Gastrocnemius medialis (tissue), 4 donors: ENCODE data around the gene SLC52A3. TPM values are rescaled to one million over a fixed set of nuclear protein-coding genes. Genes with fewer than 3 reads are reported as not detected.

Experiments
- ATAC-seq, 2 donors: fragments of 150-250 bp; one replicate each; pipeline ENCODE4 v1.9.1; 2016
- DNase-seq, 2 donors: peaks; one replicate each; pipeline ENCODE4 v3.0.0-alpha.2; 2019
- H3K27ac ChIP-seq, 4 donors: fragments of 200-600 bp; sonication (generic); 1 replicate in 1 of 4; 2 replicates in 3 of 4; pipeline ENCODE4 v1.5.1; 2016 to 2018; ENCODE audit warnings: mild to moderate bottlenecking in 2 of 4, moderate library complexity in 1 of 4
- H3K27me3 ChIP-seq, 3 donors: fragments of 200-600 bp; sonication (generic) in 2 of 3; 1 replicate in 1 of 3; 2 replicates in 2 of 3; pipeline versions ENCODE4 v1.5.1 to v1.6.0; 2016 to 2019; ENCODE audit warnings: mild to moderate bottlenecking in 1 of 3, moderate library complexity in 1 of 3
- H3K36me3 ChIP-seq, 2 donors: fragments of 200-600 bp; sonication (generic) in 1 of 2; one replicate each; pipeline ENCODE4 v1.5.1; 2017 to 2018
- H3K4me1 ChIP-seq, 2 donors: fragments of 200-600 bp; sonication (generic) in 1 of 2; one replicate each; pipeline ENCODE4 v1.5.1; 2016 to 2017; ENCODE audit warnings: mild to moderate bottlenecking in 2 of 2
- H3K4me3 ChIP-seq, 4 donors: fragments of 200-600 bp; sonication (generic) in 3 of 4; 1 replicate in 1 of 4; 2 replicates in 3 of 4; pipeline ENCODE4 v1.5.1; 2016 to 2019; ENCODE audit warnings: mild to moderate bottlenecking in 2 of 4
- H3K9me3 ChIP-seq, 3 donors: fragments of 200-600 bp; sonication (generic) in 2 of 3; 1 replicate in 1 of 3; 2 replicates in 2 of 3; pipeline ENCODE4 v1.5.1; 2016 to 2019
- CTCF ChIP-seq, 5 experiments: fragments of 450-650 bp in 3 of 5; fragments of 200-600 bp in 2 of 5; sonication (generic) in 2 of 5; IDR thresholded peaks in 4 of 5; conservative IDR thresholded peaks in 1 of 5; 1 replicate in 4 of 5; 2 replicates in 1 of 5; pipeline ENCODE4 v1.5.1; 2016 to 2019; ENCODE audit warnings: antibody characterized with exemption in 5 of 5, mild to moderate bottlenecking in 3 of 5, moderate library complexity in 3 of 5
- POLR2A ChIP-seq, 2 donors: fragments of 450-650 bp; IDR thresholded peaks; one replicate each; pipeline ENCODE4 v1.6.1; 2017; ENCODE audit warnings: antibody characterized with exemption in 2 of 2, mild to moderate bottlenecking in 2 of 2, moderate library complexity in 2 of 2
- in situ Hi-C, 4 donors: fragments of 200-750 bp; cut with MboI; loops; one replicate each; pipeline versions ENCODE4 v1.15.0 to v1.8.0; 2017; ENCODE audit warnings: low sequenced_read_pairs in 4 of 4
- intact Hi-C: fragments of 100-400 bp; cut with DNase I; formaldehyde crosslinking; loops from one replicate; pipeline ENCODE4 v1.15.1; 2023; ENCODE audit warnings: low total_unique reads
- total RNA-seq, 4 donors: library from RNA; depleted of rRNA; stranded (reverse); fragments of >200 nt; gene quantifications; one replicate each; pipeline versions ENCODE4 v1.1.0 to v1.2.3, GENCODE V29; 2016

The SLC52A3 gene
- total RNA-seq, 4 donors from 2014 or later = 0.15 to 1.4 (median 0.79) TPM

GRCh38 chr20:711576-711975, 56.7 kb downstream of the SLC52A3 start:
- intact Hi-C loops (no loop called here), in situ Hi-C loops (no loop called here)
- Histone ChIP-seq H3K4me1 (no peaks in the 10 kb centered on the region), H3K27ac (no peak overlapping the region), H3K36me3 (no peaks in the 10 kb centered on the region), H3K4me3 (no peak overlapping the region), H3K9me3 (no peaks in the 10 kb centered on the region), H3K27me3 (peaks cover 17 to 47% (median 23%) of the 10 kb centered on the region in 3 donors)
- no peak for ATAC-seq
- TF ChIP-seq CTCF (IDR thresholded peaks at IDR 0.05 in 4 of 5, conservative IDR thresholded peaks at IDR 0.05 in 1 of 5) = no peak
- no peak for TF ChIP-seq POLR2A (IDR thresholded peaks at IDR 0.05)
- DNase-seq = no peak

- in situ Hi-C loops (no loop called here), intact Hi-C loops (no loop called here)
- DNase-seq (no peak), ATAC-seq (no peak)
- no peaks in the 10 kb centered on the region for H3K4me1 ChIP-seq
- no peak overlapping the region for H3K27ac ChIP-seq
- no peak overlapping the region for H3K4me3 ChIP-seq
- no peaks in the 10 kb centered on the region for H3K9me3 ChIP-seq
- H3K27me3 ChIP-seq = peaks cover 17 to 47% (median 23%) of the 10 kb centered on the region in 3 donors
- TF ChIP-seq POLR2A (IDR thresholded peaks at IDR 0.05) (no peak), CTCF (IDR thresholded peaks at IDR 0.05 in 4 of 5, conservative IDR thresholded peaks at IDR 0.05 in 1 of 5) (no peak)
- H3K36me3 ChIP-seq = no peaks in the 10 kb centered on the region
Measured at GRCh38 chr20:710780-711450, 57.4 kb downstream of the SLC52A3 start.

Other genes with a start within 250 kb of the SLC52A3 start
- 100 to 1,000 TPM; 108 to 180 (median 157) TPM for gene CSNK2A1, start 224.7 kb downstream of the SLC52A3 start, total RNA-seq
- 10 to 100 TPM in 1 of 4 donors, 1 to 10 TPM in 3; 3.6 to 10.7 (median 4.1) TPM for gene TCF15, start 158.2 kb downstream of the SLC52A3 start, total RNA-seq
- gene SRXN1, start 115.3 kb downstream of the SLC52A3 start, total RNA-seq = 100 to 1,000 TPM in 3 of 4 donors, 10 to 100 TPM in 1; 87.9 to 170 (median 128) TPM
- not detected for gene SCRT2, start 92.7 kb downstream of the SLC52A3 start, total RNA-seq
- 1 to 10 TPM in 3 of 4 donors, under 1 TPM in 1; 0.25 to 6.2 (median 1.9) TPM for gene FAM110A, start 65.2 kb upstream of the SLC52A3 start, total RNA-seq
- under 1 TPM in 3 of 4 donors, not detected in 1; 0.04 to 0.15 (median 0.10) TPM for gene ANGPT4, start 147.8 kb upstream of the SLC52A3 start, total RNA-seq
- gene RSPO4, start 233.8 kb upstream of the SLC52A3 start, total RNA-seq = not detected